GM21529 (cell line): ENCODE data around the gene UBASH3A.

Experiments
- ATAC-seq: cut with Tn5 transposase; IDR thresholded peaks from one replicate; pipeline ENCODE4 v1.9.1; 2021; ENCODE audit not compliant: unreplicated experiment

UBASH3A gene

DNA sequence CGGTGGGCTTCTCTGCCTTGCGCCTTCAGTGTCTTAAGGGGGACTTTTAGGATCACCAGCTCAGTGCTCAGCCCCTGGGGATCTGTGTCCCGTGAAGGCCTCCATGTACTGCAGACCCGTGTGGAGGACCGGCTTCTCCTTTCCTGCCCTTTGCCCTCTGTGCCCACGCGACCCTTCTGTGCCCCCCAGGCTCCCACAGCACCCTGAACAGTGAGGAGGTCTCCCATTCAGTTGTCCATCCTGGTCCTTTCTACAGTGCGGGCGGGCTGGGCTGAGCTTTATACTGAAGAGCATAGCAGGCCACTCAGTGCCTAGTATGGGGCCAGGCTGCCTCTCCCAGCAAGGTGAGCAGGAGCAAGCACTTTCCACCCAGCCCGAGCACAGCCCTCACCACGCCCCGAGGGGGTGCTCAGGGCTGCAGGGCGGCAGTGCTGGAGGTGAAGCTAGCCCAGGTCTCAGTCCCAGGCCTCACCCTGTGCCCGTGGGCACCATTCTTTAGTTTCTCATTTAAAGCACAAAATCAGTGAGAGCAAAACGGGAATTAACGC is 29.7 kb upstream of the UBASH3A start:
- ATAC-seq, result no peak

DNA sequence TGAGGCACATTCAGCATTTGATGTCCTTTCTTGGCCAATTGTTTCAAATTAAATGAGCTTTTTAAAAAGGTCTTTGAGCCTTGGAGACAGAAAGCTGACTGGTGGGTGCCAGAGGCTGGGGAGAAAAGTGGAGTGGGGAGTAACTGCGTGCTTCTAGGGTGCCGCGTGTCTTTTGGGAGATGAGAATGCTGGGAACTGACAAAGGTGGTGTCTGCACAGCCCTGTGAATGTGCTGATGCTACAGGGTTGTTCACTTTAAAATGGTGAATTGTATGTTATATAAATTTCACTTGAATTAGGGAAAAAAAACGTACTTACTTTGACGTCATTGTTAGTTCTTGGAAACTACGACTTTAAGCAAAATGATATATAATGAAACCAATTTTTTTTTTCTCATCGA is 29.2 kb upstream of the UBASH3A start:
- ATAC-seq, result no peak

DNA sequence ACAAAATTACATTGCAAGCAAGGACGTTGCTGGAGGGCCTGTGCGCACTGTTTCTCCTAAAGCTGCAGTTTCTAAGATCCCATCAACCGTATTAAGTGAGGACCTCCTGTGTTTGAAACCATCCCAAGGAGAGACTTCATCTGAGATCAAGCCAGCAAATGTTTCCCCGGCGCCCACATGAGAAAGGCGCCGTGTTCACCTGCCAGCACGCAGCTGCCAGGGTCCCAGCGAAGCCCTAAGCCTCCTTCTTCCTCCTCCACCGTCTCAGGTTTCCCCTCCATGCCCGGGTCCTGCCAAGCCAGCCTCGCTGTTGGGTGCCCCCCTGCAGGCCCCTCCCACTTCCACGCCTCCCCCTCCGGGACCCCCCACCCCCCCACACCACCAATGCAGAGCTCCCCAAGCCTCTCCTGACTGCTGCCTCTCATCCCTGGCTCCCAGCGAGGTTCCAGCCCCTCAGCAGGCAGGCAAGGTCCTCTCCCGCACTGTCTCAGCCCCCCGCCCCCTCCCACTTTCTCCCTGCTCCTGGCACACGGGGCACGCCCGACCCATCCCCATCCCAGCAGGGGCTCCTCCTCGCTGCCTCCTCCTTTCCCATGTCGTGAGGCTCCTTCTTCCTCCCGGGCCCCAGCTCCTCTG is 28.7 kb upstream of the UBASH3A start:
- ATAC-seq, result no peak

GRCh38 chr21:42375506-42375905 is 28.2 kb upstream of the UBASH3A start:
- no peak for ATAC-seq

DNA sequence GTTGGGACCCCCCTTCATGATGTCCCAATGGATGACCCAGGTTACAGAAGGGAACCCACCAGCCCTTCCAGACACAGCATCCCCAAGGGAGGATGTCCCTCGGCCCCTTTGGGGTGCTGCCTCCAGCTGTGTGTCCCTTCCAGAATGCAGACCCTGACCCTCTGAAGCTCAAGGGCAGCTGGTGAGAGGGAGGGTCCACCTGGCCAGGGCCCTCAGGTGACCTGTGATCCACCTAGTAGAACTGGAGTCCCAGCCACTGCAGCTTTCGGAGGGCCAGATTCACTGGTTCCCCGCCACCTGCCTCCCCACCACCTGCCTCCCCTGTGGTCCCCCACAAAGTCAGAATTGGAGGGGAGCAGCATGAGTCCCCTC is 27.8 kb upstream of the UBASH3A start:
- ATAC-seq, result no peak

GRCh38 chr21:42376338-42376982 is 27.2 kb upstream of the UBASH3A start:
- no peak for ATAC-seq

GRCh38 chr21:42377211-42377950 is 26.3 kb upstream of the UBASH3A start:
- ATAC-seq, result no peak

GRCh38 chr21:42377951-42378340 is 25.8 kb upstream of the UBASH3A start:
- ATAC-seq, result no peak

DNA sequence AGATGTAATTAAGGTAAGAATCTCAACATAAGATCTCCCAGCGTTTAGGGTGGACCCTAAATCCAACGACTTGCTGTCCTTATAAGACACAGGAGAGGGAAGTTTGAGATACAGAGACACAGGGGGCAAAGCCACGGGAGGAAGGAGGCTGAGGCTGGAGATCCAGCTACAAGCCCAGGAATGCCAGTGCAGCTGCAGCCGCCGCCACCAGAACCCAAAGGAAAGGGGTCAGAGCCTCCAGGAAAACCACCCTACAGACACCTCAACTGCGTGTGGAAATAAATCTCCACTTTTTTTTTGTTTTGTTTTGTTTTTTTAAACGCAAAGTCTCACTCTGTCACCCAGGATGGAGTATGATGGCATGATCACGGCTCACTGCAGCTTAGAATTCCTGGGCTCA is 25.3 kb upstream of the UBASH3A start:
- no peak for ATAC-seq

GRCh38 chr21:42379426-42380215 is 24.1 kb upstream of the UBASH3A start:
- ATAC-seq, result no peak

GRCh38 chr21:42381347-42381984 is 22.2 kb upstream of the UBASH3A start:
- no peak for ATAC-seq

- no peak for ATAC-seq
Observed at GRCh38 chr21:42382915-42383314, 20.8 kb upstream of the UBASH3A start.

GRCh38 chr21:42383331-42383730 is 20.4 kb upstream of the UBASH3A start:
- no peak for ATAC-seq

- no peak for ATAC-seq
Observed at GRCh38 chr21:42384156-42384945, 19.4 kb upstream of the UBASH3A start.

DNA sequence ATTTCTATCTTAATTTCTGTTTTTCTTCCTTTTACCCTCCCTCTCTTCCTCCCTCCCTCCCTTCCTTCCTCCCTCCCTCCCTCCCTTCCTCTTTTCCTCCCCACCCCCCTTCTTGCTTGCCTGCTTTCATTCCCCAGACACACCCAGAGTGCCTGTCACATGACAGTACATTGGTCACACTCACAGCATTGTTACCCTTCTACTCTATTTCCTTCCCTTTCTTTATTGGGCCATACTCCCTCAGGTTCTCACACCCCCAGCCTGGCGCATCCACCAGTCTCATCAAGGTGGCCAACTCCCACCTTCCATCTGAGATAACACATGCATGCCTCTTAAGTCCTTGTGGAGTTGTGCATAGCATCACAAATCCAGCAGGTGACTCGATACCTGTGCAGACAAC is 18.7 kb upstream of the UBASH3A start:
- ATAC-seq, result no peak

- no peak for ATAC-seq
Observed at GRCh38 chr21:42385619-42386018, 18.1 kb upstream of the UBASH3A start.

DNA sequence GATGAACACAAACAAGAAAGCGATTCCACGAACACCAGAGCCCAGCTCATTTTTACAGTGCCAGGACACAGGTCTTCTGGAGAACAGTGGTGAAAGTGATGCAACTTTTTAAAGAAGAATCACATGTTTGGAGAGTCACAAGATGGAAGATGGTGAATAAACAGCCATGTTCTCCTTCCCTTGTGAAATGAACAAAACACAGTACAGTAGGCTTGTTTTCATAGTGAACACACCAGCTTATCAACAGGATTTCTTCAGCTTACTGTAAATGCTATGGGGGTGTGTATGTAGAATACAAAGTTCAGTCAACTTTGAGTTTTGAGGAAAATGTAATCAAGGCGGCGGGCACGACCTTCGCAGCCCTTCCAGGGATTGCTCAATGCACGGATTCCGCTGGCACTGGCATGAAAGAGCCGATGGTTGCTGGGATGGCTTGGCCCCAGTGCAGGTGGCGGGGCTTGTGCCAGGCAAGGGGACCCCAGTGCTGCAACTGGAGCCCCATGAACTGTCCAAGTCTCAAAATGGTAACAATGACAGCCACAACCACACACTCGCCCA is 17.6 kb upstream of the UBASH3A start:
- no peak for ATAC-seq

DNA sequence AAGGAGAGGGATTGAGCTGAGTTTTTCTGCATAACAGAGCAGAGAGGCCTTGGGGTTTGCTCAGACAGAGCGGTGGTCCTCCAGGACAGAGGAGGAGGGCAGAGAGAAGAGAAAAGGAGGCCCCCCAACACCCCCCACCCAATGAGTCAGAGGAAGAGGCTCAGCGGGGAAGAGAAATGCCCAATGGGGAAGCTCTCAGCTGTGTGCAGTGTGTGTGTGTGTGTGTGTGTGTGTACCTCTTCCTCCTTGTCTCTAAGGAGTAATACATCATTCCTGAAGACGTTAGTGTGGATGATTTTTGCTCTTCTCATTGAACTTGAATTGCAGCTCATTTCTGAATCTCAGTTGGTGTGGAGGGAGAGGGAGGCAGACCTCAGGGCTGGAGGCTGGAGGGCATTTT is 16.5 kb upstream of the UBASH3A start:
- ATAC-seq, result no peak

DNA sequence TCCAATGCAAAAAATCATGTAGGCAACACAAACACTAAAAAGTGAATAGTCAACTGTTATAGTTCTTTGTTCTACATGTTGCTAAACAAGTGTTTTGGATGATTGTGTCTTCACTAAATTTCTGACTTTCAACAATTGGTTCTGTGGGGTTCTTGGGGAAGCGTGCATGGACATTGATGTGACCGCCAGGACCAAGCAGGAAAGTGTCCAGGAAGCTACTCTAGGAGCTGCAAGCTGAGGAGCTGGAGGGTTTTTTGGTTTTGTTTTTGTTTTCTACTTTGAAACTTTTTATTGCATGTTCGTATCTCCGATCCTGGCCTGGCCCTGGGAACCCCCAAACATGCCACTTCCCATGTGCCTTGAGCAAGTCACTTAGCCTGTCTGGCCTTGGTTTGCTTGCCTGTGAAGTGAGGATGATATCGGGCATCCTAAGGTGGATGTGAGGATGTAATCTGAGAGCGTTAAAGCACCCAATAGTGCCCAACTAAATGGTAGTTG is 15.8 kb upstream of the UBASH3A start:
- no peak for ATAC-seq
